GM19395 (cell line): ENCODE results near the gene NEXN.

Experiments
- ATAC-seq: cut with Tn5 transposase; IDR thresholded peaks from one replicate; pipeline ENCODE4 v1.9.1; 2021; ENCODE audit warnings: mild to moderate bottlenecking, moderate library complexity; ENCODE audit not compliant: unreplicated experiment

The NEXN gene

DNA sequence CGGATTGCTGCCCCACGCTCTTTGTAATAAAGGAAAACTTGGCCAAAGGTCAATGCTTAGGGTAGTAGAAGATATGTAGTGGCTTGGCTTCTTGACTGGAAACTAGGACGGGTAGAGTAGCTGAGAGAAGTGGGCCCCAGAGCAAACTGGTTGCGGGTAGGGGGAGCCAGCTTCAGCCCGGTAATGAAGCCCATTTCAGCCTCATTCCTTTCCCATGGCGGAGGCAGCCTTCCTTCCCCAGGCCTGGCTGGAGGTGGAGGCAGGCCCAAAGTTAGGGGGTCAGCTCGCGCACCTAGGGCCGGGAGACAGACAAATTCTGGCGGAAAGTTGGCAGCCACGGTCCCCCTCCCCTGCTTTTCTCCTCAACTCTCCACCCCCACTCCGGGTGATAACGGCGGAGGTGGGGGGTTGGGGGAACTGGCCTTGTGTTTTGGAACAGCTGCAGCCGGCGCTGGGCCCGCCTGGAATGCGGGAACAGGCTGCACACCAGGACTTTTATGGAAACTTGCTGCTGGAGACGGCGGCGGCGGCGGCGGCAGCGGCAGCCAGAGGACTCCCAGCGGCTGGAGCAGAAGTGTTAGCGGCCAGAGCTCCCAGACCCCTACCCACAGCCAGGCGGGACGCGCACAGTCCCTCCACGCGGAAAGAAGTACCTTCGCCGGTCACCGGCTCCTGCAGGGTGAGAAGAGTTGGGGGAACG lies at the start of gene NEXN:
NEXN (plus strand) TSS at position 544 of the 700 bp plus-strand sequence. CDS start 27,483 bp downstream, outside the sequence.
- ATAC-seq: peak; percentile 51

DNA sequence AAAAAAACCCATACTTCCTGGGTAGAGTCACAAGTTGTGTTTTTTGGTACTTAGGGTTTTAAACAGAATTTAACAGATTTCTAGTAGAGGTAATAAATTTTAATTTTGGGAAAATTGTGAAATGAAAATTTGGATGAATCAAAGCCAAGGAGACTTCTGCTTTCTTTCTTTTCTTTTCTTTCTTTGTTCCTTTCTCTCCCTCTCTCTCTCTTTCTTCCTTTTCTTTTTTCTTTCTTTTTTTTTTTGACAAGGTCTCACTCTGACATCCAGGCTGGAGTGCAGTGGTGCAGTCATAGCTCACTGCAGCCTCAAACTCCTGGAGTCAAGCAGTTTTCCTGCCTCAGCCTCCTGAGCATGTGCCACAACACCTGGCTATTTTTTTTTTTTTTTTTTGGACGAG lies 46.9 kb upstream of the NEXN start:
- no peak for ATAC-seq

DNA sequence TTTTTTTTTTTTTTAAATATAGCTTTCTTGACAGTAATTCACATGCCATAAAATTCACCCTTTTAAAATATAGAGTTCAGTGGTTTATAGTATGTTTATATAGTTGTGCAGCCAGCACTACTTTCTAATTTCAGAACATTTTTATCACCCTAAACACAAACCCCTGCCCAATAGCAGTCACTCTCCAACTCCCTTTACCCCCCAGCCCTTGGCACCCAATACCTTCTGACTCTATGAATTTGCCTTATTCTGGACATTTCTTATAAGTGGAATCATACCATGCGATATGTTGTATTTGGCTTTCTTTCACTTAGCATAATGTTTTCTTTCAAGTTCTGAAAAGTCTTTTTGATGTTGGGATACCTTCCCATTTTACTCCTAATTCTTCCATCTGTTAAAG lies 42.5 kb upstream of the NEXN start:
- no peak for ATAC-seq

DNA sequence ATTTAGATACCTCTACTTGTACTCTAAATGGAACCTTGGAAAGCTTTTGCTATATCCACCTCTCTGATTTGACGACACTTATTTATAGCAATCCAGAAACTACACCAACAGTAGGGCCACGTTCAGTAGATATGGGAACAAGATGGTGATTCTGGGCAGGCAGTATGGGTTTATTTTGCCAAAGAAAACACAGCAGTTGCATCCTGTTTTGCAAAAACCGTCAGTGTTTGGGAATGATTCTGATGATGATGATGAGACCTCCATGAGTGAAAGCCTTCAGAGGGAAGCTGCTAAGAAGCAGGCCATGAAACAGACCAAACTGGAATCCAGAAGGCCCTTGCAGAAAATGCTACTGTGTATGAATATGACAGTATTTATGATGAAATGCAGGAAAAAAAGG lies 41.5 kb upstream of the NEXN start:
- no peak for ATAC-seq

DNA sequence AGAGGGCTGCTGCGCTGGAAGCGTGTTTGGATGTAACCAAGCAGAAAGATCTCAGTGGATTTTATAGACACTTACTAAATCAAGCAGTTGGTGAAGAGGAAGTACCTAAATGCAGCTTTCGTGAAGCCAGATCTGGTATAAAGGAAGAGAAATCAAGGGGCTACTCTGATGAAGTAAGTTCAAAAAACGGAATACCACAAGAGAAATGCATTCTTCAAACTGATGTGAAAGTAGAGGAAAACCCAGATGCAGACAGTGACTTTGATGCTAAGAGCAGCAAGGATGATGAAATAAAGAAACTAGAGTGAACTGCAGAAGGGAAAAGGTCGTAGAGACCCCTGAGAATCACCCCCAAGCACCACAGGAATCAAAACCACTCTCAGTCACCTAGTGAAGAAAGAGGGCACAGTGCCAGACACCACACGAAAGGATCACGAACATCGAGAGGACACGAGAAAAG lies 40.8 kb upstream of the NEXN start:
- no peak for ATAC-seq

DNA sequence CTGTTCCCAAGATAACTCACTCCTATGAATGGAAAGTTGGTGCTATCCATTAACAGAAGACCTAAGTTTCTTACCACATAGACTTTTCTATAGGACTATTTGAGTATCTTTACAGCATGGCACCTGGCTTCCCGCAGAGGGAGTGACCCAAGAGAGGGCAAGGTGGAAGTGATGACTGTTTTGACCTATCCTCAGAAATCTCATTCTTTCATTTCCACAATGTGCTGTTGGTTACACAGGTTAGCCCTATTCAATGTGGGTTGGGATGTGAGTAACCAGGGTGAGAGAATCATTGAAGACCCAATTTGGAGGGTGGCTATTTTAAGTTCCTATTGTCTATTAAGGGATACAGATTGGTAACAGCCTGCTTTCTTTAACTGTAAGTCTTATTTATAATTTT lies 38.3 kb upstream of the NEXN start:
- no peak for ATAC-seq

DNA sequence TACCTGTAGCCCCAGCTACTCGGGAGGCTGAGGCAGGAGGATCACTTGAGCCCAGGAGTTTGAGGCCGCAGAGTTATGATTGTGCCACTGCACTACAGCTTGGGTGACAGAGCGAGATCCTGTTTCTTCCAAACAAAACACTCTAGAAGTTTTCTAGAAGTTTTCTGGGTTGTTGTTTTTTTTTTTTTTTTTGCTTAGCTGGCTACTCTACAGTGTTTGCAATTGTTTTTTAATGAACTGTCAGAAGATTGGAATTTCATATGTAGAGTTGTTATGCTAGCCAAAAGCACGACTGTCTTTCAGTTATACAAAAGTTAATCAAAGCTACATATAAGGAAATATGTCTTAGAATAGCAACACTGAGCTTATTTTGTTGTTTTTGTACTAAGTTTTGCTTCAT lies 30.9 kb upstream of the NEXN start:
- ATAC-seq: no peak

DNA sequence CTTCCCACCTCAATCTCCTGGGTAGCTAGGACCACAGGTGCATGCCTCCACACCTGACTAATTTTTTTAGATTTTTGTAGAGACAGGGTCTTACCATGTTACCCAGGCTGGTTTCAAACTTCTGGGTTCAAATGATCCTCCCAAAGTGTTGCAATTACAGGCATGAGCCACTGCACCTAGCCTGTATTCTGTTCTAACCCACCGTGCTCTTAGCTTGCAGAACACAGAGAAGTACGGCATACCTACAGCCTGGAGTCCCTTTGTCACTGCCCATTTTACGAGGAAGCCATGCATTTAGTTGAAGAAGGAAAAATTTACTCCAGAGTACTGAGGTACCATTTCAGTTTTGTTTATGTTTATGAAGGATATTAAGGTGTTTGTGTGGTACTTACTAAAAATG lies 29.7 kb upstream of the NEXN start:
- ATAC-seq: no peak

DNA sequence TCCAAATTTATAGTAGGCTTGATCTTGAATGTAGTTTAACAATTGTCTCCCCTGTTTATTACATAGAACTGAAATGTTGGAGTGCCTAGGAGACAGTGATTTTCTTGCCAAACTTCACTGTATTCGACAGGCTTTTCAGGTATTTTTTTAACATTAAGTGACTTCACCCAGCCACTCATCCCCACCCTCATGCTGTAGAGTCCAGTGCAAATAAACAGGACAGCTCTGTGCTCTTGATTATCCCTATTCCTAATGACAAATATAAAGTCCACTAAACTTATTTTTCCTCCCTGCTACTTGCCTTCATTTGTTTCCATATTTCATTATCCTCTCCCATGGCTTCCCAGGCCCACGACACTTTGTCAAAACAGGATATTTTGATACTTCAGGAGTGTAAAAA lies 29.2 kb upstream of the NEXN start:
- no peak for ATAC-seq

DNA sequence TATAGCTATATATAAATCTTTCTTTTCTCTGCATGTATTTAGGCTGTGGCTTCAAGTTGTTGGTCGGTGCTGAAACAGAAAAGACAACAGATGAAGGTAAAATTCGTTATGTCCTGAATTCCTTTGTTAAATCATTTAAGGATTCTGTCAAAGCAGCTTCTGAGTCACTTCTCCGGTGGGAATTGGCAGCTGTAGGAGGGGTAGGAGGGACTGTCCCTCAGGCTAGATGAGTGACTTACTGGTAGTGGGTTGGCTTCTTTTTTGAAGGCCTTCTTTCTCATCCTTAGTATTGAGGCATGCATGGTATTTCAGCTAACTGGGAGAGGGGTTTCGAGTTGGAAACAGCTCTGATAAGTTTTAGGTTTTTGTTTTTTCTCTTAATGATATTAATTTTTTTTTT lies 22.1 kb upstream of the NEXN start:
- no peak for ATAC-seq

DNA sequence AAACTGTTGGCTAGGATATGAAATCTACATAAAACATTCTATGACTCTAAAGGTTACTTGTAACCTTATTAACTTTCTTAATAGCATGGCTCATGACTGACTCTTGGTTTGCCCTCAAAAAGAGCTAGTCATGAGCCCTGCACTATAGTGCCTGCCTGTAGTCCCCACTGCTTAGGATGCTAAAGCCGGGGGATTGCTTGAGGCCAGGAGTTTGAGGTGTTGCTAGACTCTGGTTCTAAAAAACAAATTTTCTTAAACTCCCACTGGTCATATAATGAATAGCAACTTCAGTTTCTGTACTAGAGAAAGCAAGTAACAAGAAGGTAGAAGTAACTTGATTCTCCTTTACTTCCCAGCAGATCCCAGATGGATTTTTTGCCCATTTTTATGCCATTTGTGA lies 15.8 kb upstream of the NEXN start:
- ATAC-seq: no peak

DNA sequence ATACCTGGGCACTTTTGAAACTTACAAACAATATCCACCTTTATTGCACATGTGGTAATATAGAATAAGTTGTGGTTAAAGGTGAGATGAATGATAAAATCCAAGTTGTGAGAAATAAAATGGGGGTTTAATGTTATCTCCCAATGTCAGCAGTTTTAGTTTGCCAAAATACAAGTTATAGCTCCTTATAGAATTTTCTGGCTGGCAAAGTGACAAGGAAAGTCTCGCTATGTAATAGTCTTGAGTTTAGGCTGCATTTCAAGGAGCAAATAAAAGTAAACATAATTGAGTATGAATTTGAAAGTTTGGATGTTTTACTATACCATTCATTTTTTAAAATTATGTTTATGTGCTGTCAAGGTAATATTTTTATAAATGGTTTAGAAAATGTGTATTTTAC lies 15.0 kb upstream of the NEXN start:
- no peak for ATAC-seq

DNA sequence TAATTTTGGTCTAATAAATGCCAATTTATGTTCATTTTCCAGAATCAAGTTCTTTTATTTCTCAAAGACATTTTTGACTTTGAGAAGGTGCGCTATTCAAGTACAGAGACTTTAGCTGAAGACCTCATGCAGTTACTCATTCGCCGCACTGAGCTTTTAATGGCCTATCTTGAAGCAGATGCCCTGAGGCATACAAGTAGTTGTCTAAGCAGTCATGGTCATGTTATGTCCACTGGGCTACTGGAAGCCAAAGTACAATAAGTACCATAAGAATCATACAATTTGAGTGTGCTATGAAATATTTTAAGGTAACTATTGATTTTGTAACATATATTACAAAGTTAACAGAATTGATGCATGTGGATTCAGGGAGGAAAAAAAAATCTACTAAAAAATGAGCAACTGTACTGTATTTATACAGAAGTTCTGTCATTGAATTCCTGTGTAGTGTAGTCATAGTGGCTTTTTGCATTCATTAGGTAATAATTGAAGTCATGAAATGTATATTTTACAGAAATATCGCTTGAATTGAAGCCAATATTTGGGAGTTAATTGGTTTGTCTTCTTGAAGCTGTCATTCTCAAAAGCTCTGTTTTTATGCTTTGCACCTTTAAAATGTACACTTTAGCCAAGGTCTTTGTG lies 13.5 kb upstream of the NEXN start:
- no peak for ATAC-seq

DNA sequence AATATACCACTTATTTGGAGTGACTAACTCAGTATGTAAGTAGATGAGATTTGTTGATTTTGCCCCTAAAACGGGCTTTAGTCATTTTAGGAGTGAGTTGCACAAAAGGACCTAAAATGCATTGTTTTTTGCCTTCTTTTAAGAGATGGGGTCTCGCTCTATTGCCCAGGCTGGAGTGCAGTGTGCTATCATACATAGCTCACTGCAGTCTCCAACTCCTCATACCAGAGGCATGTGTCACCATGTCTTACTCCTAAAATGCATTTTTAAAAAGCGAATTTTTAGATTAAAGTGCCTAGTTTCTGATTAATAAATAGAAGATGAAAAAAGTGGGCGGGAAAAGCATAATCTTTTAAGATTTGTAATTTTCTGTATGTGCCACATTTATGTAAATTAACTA lies 11.5 kb upstream of the NEXN start:
- ATAC-seq: no peak

DNA sequence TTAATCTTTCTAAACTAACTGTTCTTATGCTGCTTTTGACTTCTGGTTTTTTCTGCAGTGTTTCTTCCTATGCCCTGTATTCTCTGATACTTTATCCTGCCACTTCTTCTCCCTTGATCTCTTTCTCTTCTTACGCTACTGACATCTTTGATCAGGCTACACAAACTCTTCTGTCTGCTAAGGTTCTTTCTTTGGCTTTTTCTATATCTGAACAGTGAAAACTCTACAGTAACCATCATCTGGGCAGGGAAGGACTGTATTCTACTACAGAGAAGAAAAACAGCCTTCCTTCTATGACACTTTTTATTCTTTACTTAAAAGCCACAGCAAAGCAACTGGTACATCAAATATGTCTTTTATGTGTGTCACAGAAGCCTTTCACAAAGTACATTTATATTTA lies 7.4 kb upstream of the NEXN start:
- ATAC-seq: no peak

DNA sequence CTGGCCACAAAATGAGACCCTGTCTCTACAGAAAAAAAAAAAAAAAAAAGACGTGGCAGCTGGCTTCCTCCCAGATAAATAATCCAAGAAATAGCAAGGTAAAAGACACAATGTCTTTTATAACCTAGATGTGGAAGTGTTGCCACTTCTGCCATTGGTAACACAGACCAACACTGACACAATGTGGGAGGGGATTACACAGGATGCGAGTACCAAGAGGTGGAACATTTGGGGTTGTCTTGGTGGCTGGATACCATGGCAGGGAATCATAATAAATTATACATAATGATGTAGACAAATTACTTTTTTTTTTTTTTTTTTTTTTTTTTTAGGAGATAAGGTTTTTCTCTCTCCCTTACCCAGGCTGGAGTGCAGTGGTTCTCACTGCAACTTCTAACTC lies 6.0 kb upstream of the NEXN start:
- ATAC-seq: no peak

DNA sequence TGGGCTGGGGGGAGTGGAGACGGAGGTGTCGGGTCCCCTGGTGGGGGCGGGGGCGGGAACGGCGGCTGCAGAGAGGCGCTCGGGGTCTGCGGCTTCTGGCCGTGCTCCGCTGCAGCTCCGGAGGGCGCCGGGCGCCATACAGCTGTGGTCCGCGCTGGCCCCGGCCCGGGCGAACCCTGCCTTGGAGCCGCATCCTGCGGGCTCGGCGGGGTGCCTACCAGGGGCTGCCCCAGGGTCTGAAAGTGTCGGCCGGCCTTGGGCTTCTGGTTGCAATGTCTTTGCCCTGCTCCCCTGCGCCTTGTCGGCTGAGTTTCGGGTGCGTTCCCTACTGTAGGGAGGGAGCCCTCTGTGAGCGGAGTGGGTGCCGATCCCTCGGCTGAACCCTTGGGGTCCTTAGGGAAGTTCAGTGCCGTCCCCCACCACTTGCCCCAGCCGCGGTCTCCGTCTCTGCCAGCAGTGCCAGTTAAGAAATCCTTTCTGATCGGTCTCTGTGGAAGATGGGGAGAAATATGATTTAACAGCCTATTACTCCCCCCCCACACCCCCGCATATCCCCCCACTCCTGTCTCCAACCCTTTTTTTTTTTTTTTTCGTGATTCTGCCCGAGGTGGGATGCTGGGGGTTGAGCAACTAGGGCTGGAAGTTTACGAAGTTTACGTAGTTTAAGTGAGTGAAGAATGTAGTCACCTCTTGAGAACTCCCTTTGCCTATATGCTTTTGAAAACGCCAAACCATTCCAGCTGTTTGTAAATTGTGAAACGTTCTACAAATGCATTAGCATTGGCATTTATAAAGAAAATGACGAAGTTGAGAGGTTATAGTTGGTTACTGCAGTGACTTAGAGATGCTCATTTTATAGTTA lies 588 bp downstream of the NEXN start:
- peak; percentile 70 for ATAC-seq

DNA sequence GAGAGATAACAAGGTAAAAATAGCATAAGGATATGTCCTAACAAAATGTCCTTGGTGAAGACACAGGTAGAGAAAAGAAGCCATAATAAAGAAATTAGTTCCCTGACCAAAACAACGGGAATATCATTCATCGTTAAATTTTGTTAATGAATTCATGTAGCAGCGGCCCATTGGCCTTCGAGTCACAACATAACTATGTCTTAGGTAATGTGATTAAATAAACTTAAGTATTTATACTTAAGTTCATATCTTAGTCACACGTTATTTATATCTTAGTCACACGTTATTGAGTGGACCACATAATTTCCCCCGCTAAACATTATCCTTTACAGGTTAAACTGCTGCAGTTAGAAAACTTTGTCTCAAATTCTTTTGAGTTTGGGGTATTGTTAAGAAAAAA lies 1.2 kb downstream of the NEXN start:
- no peak for ATAC-seq

DNA sequence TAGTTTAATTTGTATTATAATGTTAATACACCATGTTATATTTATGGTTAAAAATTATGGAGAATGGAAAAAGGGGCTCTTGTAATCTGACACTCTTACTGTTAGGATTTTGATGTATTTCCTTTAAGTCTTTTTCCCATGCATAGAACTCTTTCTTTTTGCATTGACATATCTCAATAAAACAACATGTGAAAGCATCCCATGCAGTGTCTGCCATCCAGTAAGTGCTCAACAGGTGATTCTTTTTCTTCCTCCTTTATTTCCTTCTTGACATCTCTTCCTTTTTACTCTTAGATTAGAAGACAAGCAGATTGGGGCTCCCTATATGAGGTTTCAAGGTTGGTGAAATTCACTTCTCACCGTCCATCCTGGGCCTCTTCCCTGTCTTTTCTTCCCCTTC lies 2.8 kb downstream of the NEXN start:
- no peak for ATAC-seq

DNA sequence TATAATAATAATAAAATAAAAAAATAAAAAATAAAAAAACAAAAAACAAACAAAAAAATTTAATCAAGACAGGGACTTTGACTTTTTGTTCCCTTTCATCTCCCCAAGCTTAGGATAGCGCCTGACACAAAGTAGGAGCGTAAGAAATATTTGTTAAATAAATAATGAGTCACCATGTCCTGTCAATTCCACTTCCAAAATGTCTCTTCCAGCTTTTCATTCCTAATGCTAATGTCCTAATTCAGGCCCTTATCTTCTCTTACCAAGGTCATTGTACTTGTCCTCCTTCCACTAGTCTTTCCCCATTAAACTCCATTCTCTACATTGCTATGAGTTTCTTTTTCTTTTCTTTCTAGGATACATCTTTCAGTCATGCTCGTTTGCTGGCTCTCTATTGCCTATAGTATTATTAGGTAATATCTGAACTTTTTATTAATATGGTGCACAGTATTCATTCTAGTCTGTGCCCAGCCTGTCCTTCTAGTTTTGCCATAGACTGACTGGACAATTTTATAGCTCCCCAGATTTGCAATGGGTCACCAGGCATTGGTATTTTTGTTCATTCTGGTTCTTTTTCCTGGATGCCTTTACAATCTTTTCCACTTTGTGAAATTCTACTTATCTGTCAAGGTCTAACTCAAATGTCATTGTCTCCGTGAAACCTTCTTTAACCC lies 11.4 kb downstream of the NEXN start:
- no peak for ATAC-seq

DNA sequence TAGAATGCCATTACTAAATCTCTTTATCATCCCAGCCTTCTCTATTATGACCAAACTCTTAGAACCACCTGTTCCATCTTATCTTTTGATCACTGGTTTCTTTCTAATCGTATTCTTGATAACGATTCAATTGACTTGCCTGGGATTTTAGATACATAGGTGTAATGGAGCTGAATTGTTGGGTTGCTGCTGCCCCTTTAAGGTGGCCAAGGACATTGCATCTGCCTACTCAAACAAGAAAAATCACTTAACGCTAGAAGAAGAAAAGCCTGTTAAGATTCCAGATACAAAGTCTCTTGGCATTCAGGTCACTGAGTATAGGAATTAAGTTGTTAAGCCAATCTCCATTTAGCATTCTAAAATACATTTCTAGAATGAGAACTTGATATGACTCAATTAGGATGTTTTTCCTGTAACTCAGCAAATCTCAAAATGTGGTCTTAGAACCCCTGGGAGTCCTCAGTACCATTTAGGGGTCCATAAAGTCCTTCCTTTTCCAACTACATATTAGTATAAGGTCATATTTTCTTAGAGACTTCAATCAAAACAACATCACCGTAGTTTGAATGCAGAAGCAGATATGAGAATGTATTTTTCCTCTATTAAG lies 12.4 kb downstream of the NEXN start:
- ATAC-seq: no peak
